ENCODE data around the gene FRMD4A.

The FRMD4A gene

GRCh38 chr10:13690281-13690825, 640.4 kb downstream of the FRMD4A start:
- no peak for DNase-seq (ENCODE audit: low read depth)
- H3K4me3 ChIP-seq (ENCODE audit: low read depth, low read length) = no peak overlapping the region
- TF ChIP-seq MYC (IDR thresholded peaks at IDR 0.05; ENCODE audit: low read depth, low read length) (no peak), POLR2A (IDR thresholded peaks at IDR 0.05; ENCODE audit: extremely low read depth, insufficient read length) (no peak)

- no peak for TF ChIP-seq MYC (IDR thresholded peaks at IDR 0.05; ENCODE audit: low read depth, low read length)
- TF ChIP-seq CTCF (IDR thresholded peaks at IDR 0.05; ENCODE audit: low read depth, low read length) = no peak
- no peak for TF ChIP-seq POLR2A (IDR thresholded peaks at IDR 0.05; ENCODE audit: extremely low read depth, insufficient read length)
- TF ChIP-seq MAX (IDR thresholded peaks at IDR 0.05; ENCODE audit: low read depth, low read length) = no peak
- H3K4me3 ChIP-seq (ENCODE audit: low read depth, low read length) = no peak overlapping the region
- no peak for DNase-seq (ENCODE audit: low read depth)
These were observed 644.4 kb downstream of the FRMD4A start for GRCh38 chr10:13686331-13686752.

- DNase-seq (ENCODE audit: low read depth) = no peak
- no peak overlapping the region for H3K4me3 ChIP-seq (ENCODE audit: low read depth, low read length)
- no peak for TF ChIP-seq MAX (IDR thresholded peaks at IDR 0.05; ENCODE audit: low read depth, low read length)
- TF ChIP-seq POLR2A (IDR thresholded peaks at IDR 0.05; ENCODE audit: extremely low read depth, insufficient read length) = no peak
- TF ChIP-seq CTCF (IDR thresholded peaks at IDR 0.05; ENCODE audit: low read depth, low read length) = no peak
- TF ChIP-seq MYC (IDR thresholded peaks at IDR 0.05; ENCODE audit: low read depth, low read length) = no peak
These were observed 644.8 kb downstream of the FRMD4A start for GRCh38 chr10:13685885-13686284.

GRCh38 chr10:13684806-13685482, 645.8 kb downstream of the FRMD4A start:
- H3K4me3 ChIP-seq (ENCODE audit: low read depth, low read length) = no peak overlapping the region
- DNase-seq (ENCODE audit: low read depth) = no peak
- TF ChIP-seq MYC (IDR thresholded peaks at IDR 0.05; ENCODE audit: low read depth, low read length) = no peak
- no peak for TF ChIP-seq CTCF (IDR thresholded peaks at IDR 0.05; ENCODE audit: low read depth, low read length)
- TF ChIP-seq MAX (IDR thresholded peaks at IDR 0.05; ENCODE audit: low read depth, low read length) = no peak
- no peak for TF ChIP-seq POLR2A (IDR thresholded peaks at IDR 0.05; ENCODE audit: extremely low read depth, insufficient read length)

- no peak for TF ChIP-seq MYC (IDR thresholded peaks at IDR 0.05; ENCODE audit: low read depth, low read length)
- no peak for DNase-seq (ENCODE audit: low read depth)
- H3K4me3 ChIP-seq (ENCODE audit: low read depth, low read length) = no peak overlapping the region
These were observed 646.4 kb downstream of the FRMD4A start for GRCh38 chr10:13684252-13684791.

GRCh38 chr10:13683017-13683416, 647.7 kb downstream of the FRMD4A start:
- TF ChIP-seq MAX (IDR thresholded peaks at IDR 0.05; ENCODE audit: low read depth, low read length) (no peak), POLR2A (IDR thresholded peaks at IDR 0.05; ENCODE audit: extremely low read depth, insufficient read length) (no peak), CTCF (IDR thresholded peaks at IDR 0.05; ENCODE audit: low read depth, low read length) (no peak), MYC (IDR thresholded peaks at IDR 0.05; ENCODE audit: low read depth, low read length) (no peak)
- no peak for DNase-seq (ENCODE audit: low read depth)
- no peak overlapping the region for H3K4me3 ChIP-seq (ENCODE audit: low read depth, low read length)

All from NB4 (cell line).